Ureter (tissue), 1 donor: ENCODE results near the gene TEX101. TPM values are rescaled to one million over a fixed set of nuclear protein-coding genes. Genes with fewer than 3 reads are reported as not detected.

Source experiments
- DNase-seq: peaks from one replicate; pipeline ENCODE4 v3.0.0-alpha.2; 2020; ENCODE audit warnings: low spot score
- total RNA-seq: library from RNA; stranded (reverse); gene quantifications from one replicate; pipeline ENCODE4 v1.2.4, GENCODE V29; 2023
- donor health status: DM: yes; HTN: yes; CAD: no.

The TEX101 gene
- total RNA-seq, 1 donor from 2014 or later = not detected

DNA sequence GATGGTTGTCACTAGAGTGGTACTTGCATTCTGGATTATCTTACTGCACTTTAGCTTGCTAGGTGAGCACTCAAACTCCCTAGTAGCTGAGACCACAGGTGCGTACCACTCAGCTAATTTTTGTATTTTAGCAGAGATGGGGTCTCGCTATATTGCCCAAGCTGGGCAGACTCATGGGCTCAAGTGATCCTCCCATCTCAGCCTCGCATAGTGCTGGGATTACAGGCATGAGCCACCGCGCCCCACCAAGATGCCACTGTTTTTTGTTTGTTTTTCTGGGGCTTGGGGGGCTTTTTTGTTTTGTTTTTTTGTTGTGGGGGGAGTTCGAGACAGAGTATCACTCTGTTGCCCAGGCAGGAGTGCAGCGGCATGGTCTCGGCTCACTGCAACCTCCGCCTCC, 33.0 kb downstream of the TEX101 start:
- DNase-seq = no peak

GRCh38 chr19:43450545-43450997, 35.9 kb downstream of the TEX101 start:
- DNase-seq = no peak

DNA sequence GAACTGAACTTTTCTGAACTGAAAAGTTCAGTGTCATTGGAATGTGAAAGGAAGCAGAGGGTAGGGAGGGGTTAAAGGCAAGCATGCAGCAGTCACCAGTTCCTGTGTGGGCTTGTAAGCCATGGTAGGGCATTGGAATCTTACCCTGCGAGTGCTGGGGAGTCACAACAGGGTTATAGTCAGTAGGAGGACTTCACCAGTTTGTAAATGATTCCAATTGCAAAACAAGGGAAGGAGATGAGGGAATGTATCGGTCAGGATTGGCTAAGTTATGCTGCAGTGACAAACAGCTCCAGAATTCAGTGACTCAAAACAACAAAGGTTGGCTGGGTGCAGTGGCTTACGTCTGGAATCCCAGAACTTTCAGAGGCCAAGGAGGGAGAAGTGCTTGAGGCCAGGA, 37.9 kb downstream of the TEX101 start:
- DNase-seq = no peak

GRCh38 chr19:43454031-43454430, 39.3 kb downstream of the TEX101 start:
- DNase-seq = no peak

DNA sequence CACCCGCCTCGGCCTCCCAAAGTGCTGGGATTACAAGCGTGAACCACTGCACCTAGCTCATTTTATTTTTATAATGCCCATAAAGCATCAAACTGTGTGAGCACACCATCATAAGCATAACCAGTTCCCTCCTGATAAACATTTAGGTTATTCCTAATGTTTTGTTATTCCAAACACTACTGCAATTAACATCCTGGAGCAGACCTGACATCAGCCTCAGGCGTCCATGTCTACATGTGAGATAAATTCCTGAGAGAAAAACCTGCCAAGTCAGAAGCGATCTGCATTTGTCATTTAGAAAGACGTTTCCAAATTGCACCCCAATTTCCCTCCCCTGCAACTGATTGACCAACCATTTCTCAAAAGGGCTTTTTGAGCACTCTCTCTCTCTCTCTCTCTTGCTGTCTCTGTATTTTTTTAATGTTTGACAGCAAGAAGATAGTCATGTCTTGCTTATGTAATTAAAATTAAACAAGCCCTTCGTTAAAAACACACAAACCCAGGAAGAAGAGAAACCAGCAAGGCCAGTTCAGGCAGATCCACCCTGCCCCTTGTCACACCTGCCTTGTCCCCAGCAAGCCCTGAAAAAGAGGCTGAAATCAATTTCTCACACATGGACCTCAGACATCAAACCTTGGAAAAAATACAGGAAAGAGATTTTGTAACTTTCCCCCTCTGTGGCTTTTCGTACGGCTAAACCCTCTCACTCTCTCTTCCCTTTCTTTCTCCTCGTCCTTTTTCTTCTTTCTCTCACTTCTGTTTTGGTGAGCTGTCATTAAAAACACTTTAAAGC, 40.8 kb downstream of the TEX101 start:
- DNase-seq = no peak

DNA sequence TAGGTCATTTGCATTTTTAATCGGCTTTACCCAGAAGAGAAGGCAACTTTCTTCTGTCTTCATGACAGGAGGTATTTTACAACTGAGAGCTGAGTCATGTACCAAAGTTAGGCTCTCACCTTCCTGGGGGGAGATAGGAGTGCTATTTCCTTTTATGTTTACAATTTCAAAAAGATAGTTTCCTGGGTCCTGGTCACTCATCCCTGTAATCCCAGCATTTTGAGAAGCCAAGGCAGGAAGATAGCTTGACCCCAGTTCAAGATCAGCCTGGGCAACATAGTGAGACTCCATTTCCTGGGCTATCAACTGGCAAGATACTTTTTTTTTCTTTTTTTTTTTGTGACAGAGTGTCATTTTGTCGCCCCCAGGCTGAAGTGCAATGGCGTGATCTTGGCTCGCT, 43.1 kb downstream of the TEX101 start:
- DNase-seq = no peak

DNA sequence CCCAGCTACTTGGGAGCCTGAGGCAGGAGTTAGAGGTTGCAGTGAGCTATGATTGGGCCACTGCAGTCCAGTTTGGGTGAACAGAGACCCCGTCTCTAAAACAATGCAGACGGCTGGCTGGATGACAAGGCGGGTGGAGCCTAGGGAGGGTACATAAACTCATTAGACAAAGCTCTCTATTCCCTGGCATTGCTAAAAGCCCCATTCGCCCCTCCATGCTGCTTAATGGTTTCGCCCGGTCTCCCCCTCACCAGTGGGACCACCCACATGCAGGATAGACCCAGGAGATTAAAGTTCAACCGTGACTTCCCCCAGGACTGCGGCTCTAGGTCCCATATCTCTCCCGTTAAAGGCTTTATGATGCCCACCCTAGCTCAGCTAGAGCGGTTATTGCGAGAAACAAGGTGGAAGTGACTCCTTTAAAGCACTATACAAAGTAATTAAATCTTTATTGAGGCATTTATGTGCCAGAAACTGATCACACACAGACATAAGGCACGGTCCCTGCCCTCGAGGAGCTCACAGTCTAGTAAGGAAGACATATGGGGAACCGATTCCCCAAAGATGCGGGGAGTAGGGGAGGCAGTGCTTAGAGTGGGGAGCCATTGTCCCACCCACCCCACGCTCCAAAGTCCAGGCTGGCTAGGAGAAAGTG, 45.8 kb downstream of the TEX101 start:
- no peak for DNase-seq

DNA sequence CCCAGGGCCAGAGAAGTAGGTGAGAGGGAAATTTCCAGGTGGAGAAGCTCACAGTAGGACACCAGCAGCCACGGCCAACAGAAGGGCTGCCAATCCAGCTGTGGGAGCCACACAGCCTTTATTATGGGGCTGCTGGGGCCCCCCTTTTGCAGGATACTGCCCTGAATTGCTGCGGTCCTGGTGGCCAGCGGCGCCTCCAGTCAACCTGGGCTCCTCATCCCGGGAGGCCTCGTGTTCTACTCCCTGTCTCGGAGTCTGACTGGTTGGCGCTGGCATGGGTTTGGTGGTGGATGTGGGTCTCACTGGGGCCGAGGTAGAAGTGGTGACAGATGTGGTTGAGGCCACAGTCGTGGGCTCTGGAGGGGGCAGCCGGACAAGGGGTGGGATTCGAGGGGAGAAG, 46.6 kb downstream of the TEX101 start:
- DNase-seq = no peak

- no peak for DNase-seq
Observed at GRCh38 chr19:43462383-43462782, 47.7 kb downstream of the TEX101 start.

DNA sequence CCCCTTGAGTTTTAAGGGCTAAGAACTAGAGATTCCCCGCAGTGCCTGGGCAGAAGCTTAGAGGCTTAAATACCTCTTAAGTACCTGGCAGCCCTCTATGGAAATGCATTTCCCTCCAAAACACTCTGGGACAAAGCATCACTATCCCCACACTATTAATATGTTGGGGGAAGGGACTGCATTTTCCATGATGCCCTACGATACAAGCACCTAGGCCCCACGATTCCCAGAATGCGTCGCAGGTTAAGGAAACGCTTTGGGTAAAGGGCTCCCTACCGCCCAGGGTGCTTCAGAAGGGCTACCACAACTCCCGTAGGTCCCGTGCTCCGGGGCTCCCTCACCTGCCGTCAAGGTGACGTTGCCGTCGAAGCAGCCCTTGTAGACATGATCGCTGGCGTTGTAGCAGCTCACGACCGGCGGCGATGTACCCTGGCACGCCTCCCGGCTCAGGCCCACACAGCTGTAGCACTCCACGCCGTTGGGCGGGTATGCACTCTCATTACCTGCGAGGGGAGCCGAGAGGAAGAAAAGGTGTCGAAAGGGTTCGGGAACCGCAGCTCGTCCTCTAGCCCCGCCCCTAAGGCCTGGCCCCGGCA, 48.2 kb downstream of the TEX101 start:
- DNase-seq = no peak

DNA sequence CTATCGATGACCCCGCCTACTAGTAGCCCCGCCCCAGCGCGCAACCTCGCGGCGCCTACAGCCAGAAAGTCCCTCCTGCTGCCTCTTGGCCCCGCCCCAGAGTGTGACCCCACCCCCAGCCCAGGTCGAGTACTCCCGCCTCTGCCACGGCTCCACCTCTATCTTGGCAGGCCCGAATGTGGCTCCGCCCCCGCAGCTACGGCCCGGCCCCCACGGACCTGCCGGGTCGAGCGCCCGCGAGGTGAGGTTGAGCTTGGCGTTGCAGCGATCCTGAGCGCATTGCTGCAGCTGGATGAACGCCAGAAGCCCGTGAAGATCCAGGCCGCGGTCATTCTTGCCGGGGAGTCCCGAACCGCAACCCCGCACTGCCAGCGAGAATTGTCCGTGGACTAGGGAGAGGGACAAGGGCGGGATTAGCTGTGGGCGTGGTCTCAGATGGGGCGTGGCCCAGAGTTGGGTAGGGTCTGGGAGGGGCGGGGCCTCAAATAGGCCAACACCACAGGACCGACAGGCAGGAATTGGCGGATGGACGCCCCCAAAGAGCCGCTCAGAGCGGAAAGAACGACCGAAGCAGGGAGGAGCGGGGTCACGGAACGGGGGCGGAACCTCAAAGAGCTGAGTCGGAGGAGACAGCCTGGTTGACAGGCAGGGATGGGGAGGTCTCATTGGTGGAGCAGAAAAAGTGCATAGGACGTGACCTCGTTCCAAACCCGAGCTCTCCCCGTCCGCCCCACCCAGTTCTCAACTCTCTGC, 48.9 kb downstream of the TEX101 start:
- DNase-seq = peak; percentile 98

DNA sequence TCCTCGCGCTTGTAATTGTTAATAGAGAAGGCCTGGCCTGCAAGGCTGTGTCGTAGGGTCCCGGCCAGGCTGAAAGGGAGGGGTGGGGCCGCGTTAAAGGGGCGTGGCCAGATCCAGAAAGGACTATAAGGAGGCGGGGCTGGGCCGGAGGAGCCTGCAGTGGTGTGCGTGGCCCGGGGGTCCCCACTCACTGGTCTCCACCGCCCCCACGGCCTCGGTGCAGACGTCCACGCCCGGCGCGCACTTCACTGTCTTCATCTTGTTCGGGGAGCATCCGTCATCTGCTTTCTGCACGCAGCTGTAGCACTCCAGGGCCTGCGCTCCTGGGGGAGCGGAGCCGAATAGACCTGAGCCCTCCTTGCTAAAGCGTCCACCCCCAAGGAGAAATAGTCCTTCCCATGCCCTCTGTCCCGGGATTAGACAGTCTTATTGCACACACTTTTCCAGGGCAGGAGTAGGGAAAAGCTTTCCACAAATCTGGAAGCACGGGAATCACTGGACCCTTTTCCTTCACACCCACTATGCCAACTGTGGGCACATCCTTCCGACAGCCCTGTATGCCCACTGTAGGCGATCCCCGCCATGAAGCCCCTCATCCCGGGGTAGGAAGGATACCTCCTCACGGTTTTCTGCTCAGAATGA, 49.6 kb downstream of the TEX101 start:
- DNase-seq = peak; percentile 84

- DNase-seq = peak; percentile 86
Observed at GRCh38 chr19:43465468-43466120, 50.9 kb downstream of the TEX101 start, which contains the start of gene LYPD3. Gene LYPD3 (minus strand): TSS chr19:43465608. CDS start chr19:43465571, 37 bp downstream.

- DNase-seq = no peak
Observed at GRCh38 chr19:43466793-43467192, 52.1 kb downstream of the TEX101 start.

DNA sequence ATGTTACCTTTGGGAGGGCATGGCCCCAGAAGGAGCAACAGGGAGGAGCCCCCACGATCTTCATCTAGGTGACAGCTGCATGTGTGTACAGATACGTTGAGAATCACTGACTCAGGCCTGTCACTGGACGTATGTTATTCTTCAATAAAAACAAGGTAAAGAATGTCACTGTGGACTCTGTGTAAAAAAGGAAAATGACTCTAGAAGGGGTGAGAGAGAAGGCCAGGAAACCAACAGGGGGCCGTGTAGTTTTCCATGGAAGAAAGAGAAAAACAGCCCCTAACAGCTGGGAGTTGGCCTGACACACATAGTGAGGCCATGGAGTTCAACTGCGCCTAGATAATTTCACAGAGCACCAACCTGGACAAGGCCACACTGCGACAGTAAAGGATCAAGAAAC, 52.6 kb downstream of the TEX101 start:
- DNase-seq = no peak

DNA sequence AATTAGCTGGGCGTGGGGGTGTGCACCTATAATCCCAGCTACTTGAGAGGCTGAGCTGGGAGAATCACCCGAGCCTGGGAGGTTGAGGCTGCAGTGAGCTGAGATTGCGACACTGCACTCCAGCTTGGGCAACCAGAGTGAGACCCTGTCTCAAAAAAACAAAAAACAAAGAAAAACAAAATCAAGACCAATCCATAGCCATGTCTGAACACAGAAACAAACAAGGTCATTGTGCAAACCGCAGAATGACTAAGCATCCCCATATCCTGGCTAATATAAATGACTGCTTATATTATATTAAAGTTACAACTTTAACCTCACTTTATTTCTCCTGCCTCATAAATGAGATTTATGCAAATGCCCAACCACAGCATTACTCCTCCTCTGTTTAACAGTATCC, 53.0 kb downstream of the TEX101 start:
- DNase-seq = no peak

Other genes starting within 250 kb of the TEX101 start
- not detected for gene PSG5, start 228.4 kb upstream of the TEX101 start, total RNA-seq
- gene PSG4, start 209.3 kb upstream of the TEX101 start, total RNA-seq = 1.5 TPM
- not detected for gene PSG9, start 145.4 kb upstream of the TEX101 start, total RNA-seq
- not detected for gene CD177, start 61.2 kb upstream of the TEX101 start, total RNA-seq
- 15.0 TPM for gene LYPD3, start 50.7 kb downstream of the TEX101 start, total RNA-seq
- gene PHLDB3, start 89.9 kb downstream of the TEX101 start, total RNA-seq = 39.5 TPM
- gene ETHE1, start 112.3 kb downstream of the TEX101 start, total RNA-seq = 37.4 TPM
- gene ZNF575, start 118.3 kb downstream of the TEX101 start, total RNA-seq = 2.1 TPM
- gene XRCC1, start 160.6 kb downstream of the TEX101 start, total RNA-seq = 20.3 TPM
- 11.8 TPM for gene PINLYP, start 160.9 kb downstream of the TEX101 start, total RNA-seq
- gene IRGQ, start 181.2 kb downstream of the TEX101 start, total RNA-seq = 20.8 TPM
- 20.4 TPM for gene ZNF576, start 181.7 kb downstream of the TEX101 start, total RNA-seq
- 1.0 TPM for gene SRRM5, start 197.2 kb downstream of the TEX101 start, total RNA-seq
- 30.2 TPM for gene ZNF428, start 204.7 kb downstream of the TEX101 start, total RNA-seq
- gene CADM4, start 225.0 kb downstream of the TEX101 start, total RNA-seq = 6.6 TPM